CD4-positive, alpha-beta T cell treated with Interleukin-1 beta for 1 hour (primary cell): ENCODE data around the gene ROR1.
A peak's percentile ranks its signal among the peaks of the same experiment; 100 is the strongest.

ENCODE experiments used
- DNase-seq, 2 donors: peaks; one replicate each; pipeline ENCODE4 v3.0.0-alpha.2; 2020 to 2022

Gene ROR1

GRCh38 chr1:63773815-63774616 is at the start of gene ROR1:
ROR1 (plus strand) TSS chr1:63774017.
- peak; percentile 5 to 57 for DNase-seq

- no peak for DNase-seq
Observed at GRCh38 chr1:63724375-63724899, 49.4 kb upstream of the ROR1 start.

GRCh38 chr1:63728611-63729226 is 45.1 kb upstream of the ROR1 start:
- no peak for DNase-seq

GRCh38 chr1:63729227-63729620 is 44.6 kb upstream of the ROR1 start:
- DNase-seq, result no peak

GRCh38 chr1:63730211-63730610 is 43.6 kb upstream of the ROR1 start:
- DNase-seq, result no peak

GRCh38 chr1:63731117-63732043 is 42.4 kb upstream of the ROR1 start:
- DNase-seq, result no peak

- no peak for DNase-seq
Observed at GRCh38 chr1:63732666-63733065, 41.2 kb upstream of the ROR1 start.

GRCh38 chr1:63738772-63739171 is 35.0 kb upstream of the ROR1 start:
- no peak for DNase-seq

GRCh38 chr1:63739452-63739851 is 34.4 kb upstream of the ROR1 start:
- no peak for DNase-seq

- DNase-seq, result no peak
Observed at GRCh38 chr1:63740432-63740831, 33.4 kb upstream of the ROR1 start.

- DNase-seq, result no peak
Observed at GRCh38 chr1:63742526-63742925, 31.3 kb upstream of the ROR1 start.

- DNase-seq, result no peak
Observed at GRCh38 chr1:63743781-63744180, 30.0 kb upstream of the ROR1 start.

- DNase-seq, result no peak
Observed at GRCh38 chr1:63746129-63746864, 27.5 kb upstream of the ROR1 start.

GRCh38 chr1:63747445-63747844 is 26.4 kb upstream of the ROR1 start:
- no peak for DNase-seq

- no peak for DNase-seq
Observed at GRCh38 chr1:63748046-63748580, 25.7 kb upstream of the ROR1 start.

- no peak for DNase-seq
Observed at GRCh38 chr1:63748641-63749040, 25.2 kb upstream of the ROR1 start.

- no peak for DNase-seq
Observed at GRCh38 chr1:63750721-63751120, 23.1 kb upstream of the ROR1 start.

- no peak for DNase-seq
Observed at GRCh38 chr1:63752176-63752575, 21.6 kb upstream of the ROR1 start.

- DNase-seq, result no peak
Observed at GRCh38 chr1:63753591-63753990, 20.2 kb upstream of the ROR1 start.

- DNase-seq, result no peak
Observed at GRCh38 chr1:63756839-63757238, 17.0 kb upstream of the ROR1 start.

GRCh38 chr1:63757334-63757733 is 16.5 kb upstream of the ROR1 start:
- DNase-seq, result no peak

- no peak for DNase-seq
Observed at GRCh38 chr1:63758791-63759190, 15.0 kb upstream of the ROR1 start.
